Mesendoderm (in vitro differentiated cells): ENCODE results near the gene COG4.

Source experiments
- DNase-seq: peaks from one replicate; pipeline ENCODE4 v3.0.0; 2013
- H2AK5ac ChIP-seq: 2 replicates; pipeline ENCODE4 v1.6.1; 2013; ENCODE audit warnings: low read length, inconsistent platforms
- H2BK120ac ChIP-seq: 2 replicates; pipeline ENCODE4 v1.6.1; 2013; ENCODE audit warnings: low read depth, mild to moderate bottlenecking, low read length, moderate library complexity, mixed read lengths
- H2BK15ac ChIP-seq: replicated peaks from 2 replicates; pipeline ENCODE4 v1.6.1; 2013; ENCODE audit warnings: low read depth, mild to moderate bottlenecking, moderate library complexity
- H2BK5ac ChIP-seq: 2 replicates; pipeline ENCODE4 v1.6.1; 2013; ENCODE audit warnings: low read length, inconsistent platforms
- H3K18ac ChIP-seq: 2 replicates; pipeline ENCODE4 v1.6.1; 2013; ENCODE audit warnings: mild to moderate bottlenecking, low read length, mixed read lengths
- H3K23ac ChIP-seq: one replicate; pipeline ENCODE4 v1.6.1; 2013; ENCODE audit warnings: low read length
- H3K27ac ChIP-seq: 2 replicates; pipeline ENCODE4 v1.5.1; 2013; ENCODE audit warnings: low read depth, mild to moderate bottlenecking, inconsistent platforms, low read length, moderate library complexity
- H3K27me3 ChIP-seq: 2 replicates; pipeline ENCODE4 v1.6.1; 2013; ENCODE audit warnings: low read length, control low read depth, mild to moderate bottlenecking, inconsistent platforms; ENCODE audit not compliant: insufficient read depth, poor library complexity
- H3K36me3 ChIP-seq: 2 replicates; pipeline ENCODE4 v1.6.1; 2013; ENCODE audit warnings: low read length, inconsistent platforms; ENCODE audit not compliant: control insufficient read depth, insufficient read depth
- H3K4ac ChIP-seq: one replicate; pipeline ENCODE4 v1.6.1; 2013; ENCODE audit warnings: low read depth, mild to moderate bottlenecking, low read length, moderate library complexity
- H3K4me1 ChIP-seq: 2 replicates; pipeline ENCODE4 v1.6.1; 2013; ENCODE audit warnings: low read depth, low read length, inconsistent platforms; ENCODE audit not compliant: control insufficient read depth
- H3K4me2 ChIP-seq: 2 replicates; pipeline ENCODE4 v1.6.1; 2013; ENCODE audit warnings: low read length
- H3K4me3 ChIP-seq: 2 replicates; pipeline ENCODE4 v1.5.1; 2013; ENCODE audit warnings: mild to moderate bottlenecking, low read length
- H3K56ac ChIP-seq: one replicate; pipeline ENCODE4 v1.6.1; 2013; ENCODE audit warnings: low read length
- H3K79me1 ChIP-seq: 2 replicates; pipeline ENCODE4 v1.6.1; 2013; ENCODE audit warnings: low read length, inconsistent platforms
- H3K79me2 ChIP-seq: 2 replicates; pipeline ENCODE4 v1.6.1; 2013; ENCODE audit warnings: mild to moderate bottlenecking, low read length; ENCODE audit not compliant: control insufficient read depth, insufficient read depth
- H3K9ac ChIP-seq: 2 replicates; pipeline ENCODE4 v1.6.1; 2013; ENCODE audit warnings: low read length, inconsistent platforms
- H4K5ac ChIP-seq: one replicate; pipeline ENCODE4 v1.6.1; 2013; ENCODE audit warnings: low read length
- H4K8ac ChIP-seq: one replicate; pipeline ENCODE4 v1.6.1; 2013; ENCODE audit warnings: low read depth, mild to moderate bottlenecking, control low read depth, low read length, moderate library complexity
- WGBS: extraction: QIAGEN DNeasy Blood & Tissue Kit; methylation state at CpG from one replicate; pipeline ENCODE4 v1.1.7; 2013; ENCODE audit warnings: low lambda C conversion rate, missing lambda C conversion rate; ENCODE audit not compliant: insufficient coverage; ENCODE audit errors: extremely low coverage; 5-methylcytosine and 5-hydroxymethylcytosine counted together

Gene COG4

DNA sequence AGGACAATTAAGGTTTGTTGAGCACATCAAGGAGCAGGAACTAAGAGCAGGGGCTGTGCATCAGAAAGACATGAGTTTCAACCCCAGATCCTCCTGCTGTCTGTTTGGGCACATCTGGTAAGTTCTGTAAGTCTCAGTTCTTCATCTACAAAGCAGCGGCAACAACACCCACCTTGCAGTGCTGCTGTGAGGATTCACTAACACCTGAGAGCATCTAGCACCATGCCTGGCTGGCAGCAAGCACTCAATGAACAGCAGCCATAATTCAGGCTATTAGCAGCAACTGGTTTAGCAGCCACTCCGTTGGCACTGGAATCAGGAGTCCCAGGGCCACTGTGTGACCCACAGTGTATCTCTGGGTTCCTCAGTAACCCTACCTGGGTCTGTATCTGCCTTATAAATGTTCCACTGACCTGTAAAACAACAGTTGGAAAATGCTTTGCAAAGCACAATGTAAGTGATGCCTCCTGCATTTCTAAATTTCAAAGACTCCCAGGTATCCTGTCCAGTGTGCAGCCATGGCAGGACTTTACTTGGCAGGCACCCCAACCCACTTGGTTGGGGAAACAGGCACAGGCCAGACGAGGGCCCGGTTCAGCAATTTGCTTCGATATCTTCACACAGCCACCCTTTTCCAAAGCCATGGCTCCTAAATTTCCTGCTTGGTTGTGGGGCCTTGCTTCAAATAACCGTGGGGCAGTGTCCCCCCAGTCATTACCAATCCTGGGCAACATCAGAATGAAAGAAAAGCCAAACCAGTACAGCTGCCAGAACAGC, 88.7 kb downstream of the COG4 start:
- H3K4me1 ChIP-seq, result peaks cover 34% of the 10 kb centered on the region
- DNase-seq, result no peak
- no peak overlapping the region for H3K27ac ChIP-seq

DNA sequence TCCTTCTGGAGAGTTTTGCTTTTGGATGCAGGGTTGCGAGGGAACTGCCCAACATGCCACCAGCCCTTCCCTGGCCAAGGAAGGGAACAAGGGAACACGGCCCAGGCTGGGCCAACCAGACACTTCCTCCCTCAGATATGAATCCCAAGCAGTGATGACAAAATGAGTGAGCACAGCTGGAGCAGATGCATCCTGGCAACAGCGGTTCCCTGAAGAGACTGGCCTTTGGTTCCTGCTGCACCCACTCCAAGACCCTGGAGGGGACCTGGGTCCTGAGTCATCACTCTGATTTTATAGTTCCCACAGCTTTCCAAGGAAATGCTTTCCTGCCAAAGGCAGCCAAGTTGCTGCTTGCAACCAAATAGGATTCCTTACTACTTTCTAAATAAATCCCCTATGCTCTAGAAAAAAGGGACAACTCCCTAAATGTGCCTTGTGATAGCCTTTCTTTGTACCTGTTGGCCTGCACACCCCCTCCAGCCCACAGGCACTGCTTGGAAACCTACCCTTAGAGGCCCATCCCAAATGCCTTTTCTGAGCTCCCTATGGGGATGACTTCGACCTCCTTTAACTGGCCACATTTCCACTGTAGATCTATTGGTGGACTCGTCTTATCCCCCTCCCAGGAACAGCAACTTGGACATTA, 89.8 kb downstream of the COG4 start:
- H3K4me3 ChIP-seq, result no peak overlapping the region
- peak overlapping the region; percentile 46 for H3K9ac ChIP-seq
- H3K27ac ChIP-seq, result no peak overlapping the region
- H3K27me3 ChIP-seq, result no peaks in the 10 kb centered on the region
- DNase-seq, result no peak
- no peak overlapping the region for H3K4ac ChIP-seq
- H3K23ac ChIP-seq, result no peak overlapping the region
- no peak overlapping the region for H4K5ac ChIP-seq
- no peak overlapping the region for H2AK5ac ChIP-seq
- no peak overlapping the region for H2BK5ac ChIP-seq
- peaks cover 31% of the 10 kb centered on the region for H3K79me1 ChIP-seq
- peaks cover 2% of the 10 kb centered on the region for H3K36me3 ChIP-seq
- H2BK120ac ChIP-seq, result no peak overlapping the region
- no peak overlapping the region for H3K4me2 ChIP-seq
- H4K8ac ChIP-seq, result no peak overlapping the region
- peaks cover 67% of the 10 kb centered on the region for H3K79me2 ChIP-seq
- H3K4me1 ChIP-seq, result peaks cover 40% of the 10 kb centered on the region
- no peak overlapping the region for H3K18ac ChIP-seq
- no peak overlapping the region for H2BK15ac ChIP-seq
- H3K56ac ChIP-seq, result peak overlapping the region; percentile 59
- no CpG with 5 or more reads among the region's 5 CpGs for WGBS

More for the DNA sequence above, 88.7 kb downstream of the COG4 start:
- Histone ChIP-seq H3K79me1 (peaks cover 31% of the 10 kb centered on the region), H2BK5ac (no peak overlapping the region), H3K56ac (no peak overlapping the region), H4K8ac (no peak overlapping the region), H2BK120ac (no peak overlapping the region), H3K79me2 (peaks cover 66% of the 10 kb centered on the region), H3K18ac (no peak overlapping the region), H3K4me2 (no peak overlapping the region), H3K4ac (no peak overlapping the region), H2AK5ac (no peak overlapping the region), H3K9ac (no peak overlapping the region), H3K36me3 (peaks cover 2% of the 10 kb centered on the region), H3K27me3 (no peaks in the 10 kb centered on the region), H2BK15ac (no peak overlapping the region), H3K4me3 (no peak overlapping the region), H3K23ac (no peak overlapping the region), H4K5ac (no peak overlapping the region)
- no CpG with 5 or more reads among the region's 6 CpGs for WGBS

DNA sequence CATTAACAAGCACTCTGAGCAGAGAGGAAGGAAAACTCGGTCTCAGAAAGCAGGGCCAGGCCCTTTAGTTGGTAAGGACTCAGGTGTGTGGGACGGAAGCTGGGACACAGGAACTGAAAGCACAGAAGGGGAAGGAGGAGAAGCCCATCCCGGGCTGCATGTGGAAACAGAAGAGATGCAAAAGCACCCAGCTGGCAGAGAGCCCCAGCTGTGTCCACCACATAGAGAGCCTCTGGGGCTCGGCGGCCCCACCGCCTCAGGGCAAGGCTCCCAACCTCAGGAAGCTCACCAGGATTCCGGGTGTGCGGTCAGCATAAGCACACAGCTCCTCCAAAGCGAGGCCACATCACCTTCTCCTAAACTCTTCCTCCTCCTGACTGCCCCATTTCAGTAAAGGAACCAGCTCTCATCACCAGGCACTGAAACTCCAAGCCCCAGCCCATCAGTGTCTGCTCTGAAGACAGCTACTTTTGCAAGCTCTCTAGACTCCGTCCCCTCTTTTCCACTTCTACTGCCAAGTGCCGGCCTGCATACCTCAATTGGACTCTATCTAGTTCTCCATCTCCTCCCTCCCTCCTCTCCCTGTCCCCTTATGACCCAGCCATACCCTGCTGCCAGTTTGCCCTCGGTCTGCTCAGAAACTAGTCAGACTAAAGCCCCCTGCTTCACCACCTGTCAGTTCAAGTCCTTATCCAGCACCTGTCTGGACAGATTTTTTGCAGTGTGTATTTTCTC, 90.5 kb downstream of the COG4 start:
- Histone ChIP-seq H3K27ac (peak overlapping the region; percentile 33), H2BK120ac (no peak overlapping the region), H3K18ac (peak overlapping the region; percentile 13), H3K23ac (no peak overlapping the region), H2BK5ac (peak overlapping the region; percentile 42), H3K36me3 (peaks cover 2% of the 10 kb centered on the region), H3K4me2 (no peak overlapping the region), H4K8ac (no peak overlapping the region), H2BK15ac (no peak overlapping the region), H2AK5ac (peak overlapping the region; percentile 84), H4K5ac (no peak overlapping the region), H3K4me1 (peaks cover 42% of the 10 kb centered on the region), H3K9ac (peak overlapping the region; percentile 44), H3K79me2 (peaks cover 62% of the 10 kb centered on the region), H3K56ac (peak overlapping the region; percentile 59), H3K79me1 (peaks cover 28% of the 10 kb centered on the region), H3K4me3 (no peak overlapping the region), H3K27me3 (no peaks in the 10 kb centered on the region), H3K4ac (no peak overlapping the region)
- DNase-seq, result no peak
- no CpG with 5 or more reads among the region's 12 CpGs for WGBS

DNA sequence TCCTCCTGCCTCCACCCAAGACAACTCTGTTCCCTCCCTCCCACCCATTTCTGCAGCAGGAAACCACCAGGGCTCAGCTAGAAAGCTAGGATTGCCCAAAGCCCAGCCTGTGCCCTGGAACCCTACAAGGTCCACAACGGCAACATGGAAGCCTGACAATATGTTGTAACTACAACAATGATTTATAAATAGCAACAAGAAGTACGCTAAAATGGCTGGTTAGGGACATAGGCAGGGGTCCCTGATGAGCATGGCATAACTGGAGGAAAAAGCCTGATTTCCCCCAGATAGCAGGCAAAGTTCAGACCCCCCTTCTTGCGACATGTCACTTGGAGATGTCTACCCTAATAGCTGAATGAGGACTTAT, 91.0 kb downstream of the COG4 start:
- DNase-seq, result no peak
- no peak overlapping the region for H3K4me2 ChIP-seq
- H2BK15ac ChIP-seq, result no peak overlapping the region
- peaks cover 56% of the 10 kb centered on the region for H3K79me2 ChIP-seq
- peak overlapping the region; percentile 44 for H3K9ac ChIP-seq
- peak overlapping the region; percentile 36 for H3K56ac ChIP-seq
- no peak overlapping the region for H3K4ac ChIP-seq
- WGBS, result no CpG with 5 or more reads among the region's 3 CpGs
- no peak overlapping the region for H4K5ac ChIP-seq
- no peak overlapping the region for H2BK120ac ChIP-seq
- no peak overlapping the region for H3K4me3 ChIP-seq
- H3K4me1 ChIP-seq, result peaks cover 46% of the 10 kb centered on the region
- H3K27ac ChIP-seq, result no peak overlapping the region
- H4K8ac ChIP-seq, result no peak overlapping the region
- H3K23ac ChIP-seq, result no peak overlapping the region
- no peak overlapping the region for H2BK5ac ChIP-seq
- H3K79me1 ChIP-seq, result peaks cover 28% of the 10 kb centered on the region
- H2AK5ac ChIP-seq, result no peak overlapping the region
- no peak overlapping the region for H3K18ac ChIP-seq
- no peaks in the 10 kb centered on the region for H3K27me3 ChIP-seq
- H3K36me3 ChIP-seq, result peaks cover 2% of the 10 kb centered on the region

DNA sequence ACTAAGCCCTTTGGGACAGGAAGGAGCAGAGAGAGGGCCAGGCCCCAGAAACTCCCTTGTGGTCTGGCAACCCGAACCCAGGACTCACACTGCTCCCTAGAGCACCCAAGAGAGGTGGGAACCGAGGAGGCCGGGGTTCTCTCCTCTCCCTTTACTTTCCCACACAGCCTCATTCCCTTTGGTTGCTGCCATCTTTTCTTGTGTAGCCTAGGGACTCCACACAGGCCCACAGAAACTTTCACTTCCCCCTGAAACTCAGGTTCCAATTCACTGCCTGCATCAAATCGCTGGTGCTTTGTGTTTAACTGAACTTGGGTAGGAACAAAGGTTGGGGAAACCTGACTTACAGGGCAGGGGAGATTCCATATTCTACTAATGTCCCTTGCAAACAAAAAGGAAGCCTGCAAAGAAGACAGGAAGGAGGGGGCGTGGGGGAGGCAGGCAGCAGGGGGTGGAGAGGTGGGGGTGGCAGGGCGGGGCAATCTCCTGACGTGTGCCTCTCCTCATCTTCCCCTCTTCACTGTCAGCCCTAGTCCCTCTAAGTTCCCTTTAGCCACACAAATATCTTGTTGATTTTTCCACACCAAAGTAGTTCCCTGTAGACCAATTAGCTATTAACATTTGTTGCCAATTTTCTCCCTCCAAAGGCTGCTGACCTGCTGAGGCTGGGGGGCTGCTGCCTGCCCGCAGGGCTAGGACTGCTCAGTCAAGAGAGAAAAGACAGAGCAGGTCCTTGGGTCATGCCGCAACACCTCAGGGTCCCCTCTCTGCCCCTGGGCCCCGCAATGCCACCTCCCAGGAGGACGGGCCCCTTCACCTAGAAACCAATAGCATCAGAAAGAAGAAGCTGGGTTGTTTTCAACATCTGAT, 92.5 kb downstream of the COG4 start:
- no peaks in the 10 kb centered on the region for H3K27me3 ChIP-seq
- no CpG with 5 or more reads among the region's 11 CpGs for WGBS

More for the DNA sequence above, 92.5 kb downstream of the COG4 start:
- Histone ChIP-seq H3K9ac (peak overlapping the region; percentile 63), H3K56ac (peak overlapping the region; percentile 88), H3K79me1 (peaks cover 31% of the 10 kb centered on the region), H2AK5ac (peak overlapping the region; percentile 96), H3K4me2 (peak overlapping the region; percentile 12), H2BK15ac (peak overlapping the region; percentile 20), H3K27ac (peak overlapping the region; percentile 90), H2BK5ac (peak overlapping the region; percentile 79), H4K8ac (peak overlapping the region; percentile 30), H3K4me1 (peaks cover 44% of the 10 kb centered on the region), H3K79me2 (peaks cover 51% of the 10 kb centered on the region), H3K4ac (peak overlapping the region; percentile 74), H3K4me3 (no peak overlapping the region), H2BK120ac (peak overlapping the region; percentile 75), H3K23ac (peak overlapping the region; percentile 81), H3K36me3 (peaks cover 2% of the 10 kb centered on the region), H3K18ac (peak overlapping the region; percentile 88), H4K5ac (no peak overlapping the region)
- DNase-seq, result peak; percentile 69
